Uterus (tissue), 4 donors: Measurements from ENCODE around the gene KLHL7. TPM values are rescaled to one million over a fixed set of nuclear protein-coding genes. Genes with fewer than 3 reads are reported as not detected.
"Not testable (repeated sequence)": the region's sequence is repeated elsewhere in the genome, so short reads cannot be mapped to it uniquely, and the experiment has no call there.

Experiments used
- DNase-seq, 2 donors: peaks; one replicate each; pipeline ENCODE4 v3.0.0-alpha.2; 2019 to 2020
- H3K27ac ChIP-seq, 2 donors: fragments of 200-600 bp; sonication (generic); 1 replicate in 1 of 2; 2 replicates in 1 of 2; pipeline ENCODE4 v1.5.1; 2016 to 2018
- H3K27me3 ChIP-seq, 2 donors: fragments of 200-600 bp; sonication (generic); one replicate each; pipeline ENCODE4 v1.5.1; 2018 to 2019; ENCODE audit warnings: control low read depth in 1 of 2
- H3K36me3 ChIP-seq, 2 donors: fragments of 200-600 bp; sonication (generic); one replicate each; pipeline ENCODE4 v1.5.1; 2019; ENCODE audit warnings: control low read depth in 1 of 2
- H3K4me1 ChIP-seq, 2 donors: fragments of 200-600 bp; sonication (generic); one replicate each; pipeline ENCODE4 v1.5.1; 2018 to 2019; ENCODE audit warnings: control low read depth in 1 of 2
- H3K4me3 ChIP-seq, 2 donors: fragments of 200-600 bp; sonication (generic); 1 replicate in 1 of 2; 2 replicates in 1 of 2; pipeline ENCODE4 v1.5.1; 2018 to 2019; ENCODE audit warnings: mild to moderate bottlenecking in 1 of 2
- H3K9me3 ChIP-seq, 2 donors: fragments of 200-600 bp; sonication (generic); one replicate each; pipeline ENCODE4 v1.5.1; 2019; ENCODE audit warnings: control low read depth in 1 of 2
- CTCF ChIP-seq, 4 experiments: fragments of 200-600 bp in 2 of 4; fragments of 450-650 bp in 2 of 4; sonication (generic) in 2 of 4; IDR thresholded peaks; one replicate each; pipeline ENCODE4 v1.5.1; 2016 to 2019; ENCODE audit warnings: antibody characterized with exemption in 4 of 4, mild to moderate bottlenecking in 2 of 4, moderate library complexity in 1 of 4
- POLR2A ChIP-seq, 2 donors: fragments of 450-650 bp; IDR thresholded peaks; one replicate each; pipeline ENCODE4 v1.6.1; 2016; ENCODE audit warnings: antibody characterized with exemption in 2 of 2, mild to moderate bottlenecking in 1 of 2, moderate library complexity in 1 of 2
- intact Hi-C: fragments of 100-400 bp; cut with DNase I; formaldehyde crosslinking; loops from one replicate; pipeline ENCODE4 v1.15.1; 2023; ENCODE audit warnings: low total_unique reads
- total RNA-seq, 4 donors: library from RNA; depleted of rRNA in 3 of 4; stranded (reverse); fragments of >200 nt in 3 of 4; gene quantifications; one replicate each; pipeline versions ENCODE4 v1.1.0 to v1.2.4, GENCODE V29; 2014 to 2023
- donor health status: DM: yes; HTN: yes; CAD: no.

KLHL7 gene
- total RNA-seq, 4 donors from 2014 or later: 12.0 to 136 (median 45.1) TPM

- Histone ChIP-seq H3K4me1 (no peaks in the 10 kb centered on the region), H3K27me3 (no peaks in the 10 kb centered on the region), H3K36me3 (no peaks in the 10 kb centered on the region), H3K4me3 (no peak overlapping the region), H3K27ac (no peak overlapping the region), H3K9me3 (no peaks in the 10 kb centered on the region)
- intact Hi-C loops: no loop called here
- TF ChIP-seq POLR2A (IDR thresholded peaks at IDR 0.05): no peak
- no peak for TF ChIP-seq CTCF (IDR thresholded peaks at IDR 0.05)
- no peak for DNase-seq
These were observed 109.4 kb downstream of the KLHL7 start for GRCh38 chr7:23214938-23215337.

- no peaks in the 10 kb centered on the region for H3K36me3 ChIP-seq
- TF ChIP-seq POLR2A (IDR thresholded peaks at IDR 0.05) (no peak), CTCF (IDR thresholded peaks at IDR 0.05) (no peak)
- DNase-seq: no peak
- no peaks in the 10 kb centered on the region for H3K27me3 ChIP-seq
- H3K9me3 ChIP-seq: no peaks in the 10 kb centered on the region
- intact Hi-C loops: no loop called here
- no peaks in the 10 kb centered on the region for H3K4me1 ChIP-seq
- no peak overlapping the region for H3K4me3 ChIP-seq
- H3K27ac ChIP-seq: no peak overlapping the region
These were observed 110.4 kb downstream of the KLHL7 start for GRCh38 chr7:23216021-23216420.

- no peak overlapping the region for H3K4me3 ChIP-seq
- no peaks in the 10 kb centered on the region for H3K27me3 ChIP-seq
- TF ChIP-seq POLR2A (IDR thresholded peaks at IDR 0.05): no peak
- TF ChIP-seq CTCF (IDR thresholded peaks at IDR 0.05): no peak
- DNase-seq: no peak
- intact Hi-C loops: no loop called here
- no peaks in the 10 kb centered on the region for H3K9me3 ChIP-seq
- H3K4me1 ChIP-seq: no peaks in the 10 kb centered on the region
- no peak overlapping the region for H3K27ac ChIP-seq
- no peaks in the 10 kb centered on the region for H3K36me3 ChIP-seq
These were observed 112.6 kb downstream of the KLHL7 start for GRCh38 chr7:23218196-23218595.

GRCh38 chr7:23220690-23221305, 115.2 kb downstream of the KLHL7 start:
- Histone ChIP-seq H3K36me3 (no peaks in the 10 kb centered on the region), H3K4me1 (no peaks in the 10 kb centered on the region), H3K27ac (no peak overlapping the region), H3K27me3 (no peaks in the 10 kb centered on the region), H3K4me3 (no peak overlapping the region), H3K9me3 (no peaks in the 10 kb centered on the region)
- DNase-seq: no peak
- no peak for TF ChIP-seq POLR2A (IDR thresholded peaks at IDR 0.05)
- no peak for TF ChIP-seq CTCF (IDR thresholded peaks at IDR 0.05)
- intact Hi-C loops: no loop called here

- no peaks in the 10 kb centered on the region for H3K4me1 ChIP-seq
- H3K36me3 ChIP-seq: no peaks in the 10 kb centered on the region
- DNase-seq: no peak
- H3K4me3 ChIP-seq: no peak overlapping the region
- H3K27me3 ChIP-seq: no peaks in the 10 kb centered on the region
- no peak for TF ChIP-seq CTCF (IDR thresholded peaks at IDR 0.05)
- no peak for TF ChIP-seq POLR2A (IDR thresholded peaks at IDR 0.05)
- H3K27ac ChIP-seq: no peak overlapping the region
- intact Hi-C loops: no loop called here
- H3K9me3 ChIP-seq: no peaks in the 10 kb centered on the region
These were observed 117.0 kb downstream of the KLHL7 start for GRCh38 chr7:23222439-23223030.

- H3K27me3 ChIP-seq, H3K36me3 ChIP-seq, H3K4me1 ChIP-seq, H3K4me3 ChIP-seq, H3K27ac ChIP-seq, H3K9me3 ChIP-seq, intact Hi-C loops, DNase-seq: not testable (repeated sequence)
These were observed 118.8 kb downstream of the KLHL7 start for GRCh38 chr7:23224364-23224763.
